CD14-positive monocyte (primary cell): ENCODE results near the gene LTBP2. TPM values are rescaled to one million over a fixed set of nuclear protein-coding genes. Genes with fewer than 3 reads are reported as not detected.

Experiments used
- DNase-seq, 3 donors: peaks; one replicate each; pipeline ENCODE4 v3.0.0-alpha.2; 2011 to 2022
- H2AFZ ChIP-seq: 2 replicates; pipeline ENCODE4 v1.6.0; 2012; ENCODE audit warnings: mild to moderate bottlenecking, low read depth, low read length, inconsistent platforms; ENCODE audit not compliant: insufficient read depth, poor library complexity, severe bottlenecking
- H3K27ac ChIP-seq, 2 donors: 1 replicate in 1 of 2; 2 replicates in 1 of 2; pipeline ENCODE4 v1.5.1; 2012 to 2013; ENCODE audit warnings: low read length in 2 of 2, control low read depth in 1 of 2, inconsistent platforms in 1 of 2, low read depth in 1 of 2, mild to moderate bottlenecking in 1 of 2
- H3K27me3 ChIP-seq, 2 donors: one replicate each; pipeline versions ENCODE4 v1.6.0 to v1.6.1; 2011 to 2013; ENCODE audit warnings: low read length in 2 of 2; ENCODE audit not compliant: control insufficient read depth in 2 of 2, insufficient read depth in 2 of 2
- H3K36me3 ChIP-seq, 2 donors: replicated peaks in 1 of 2; 1 replicate in 1 of 2; 2 replicates in 1 of 2; pipeline versions ENCODE4 v1.5.1 to v1.6.1; 2012 to 2013; ENCODE audit warnings: low read length in 2 of 2, control low read depth in 1 of 2, inconsistent platforms in 1 of 2, mild to moderate bottlenecking in 1 of 2; ENCODE audit not compliant: insufficient read depth in 2 of 2, control insufficient read depth in 1 of 2
- H3K4me1 ChIP-seq, 2 donors: 1 replicate in 1 of 2; 2 replicates in 1 of 2; pipeline versions ENCODE4 v1.5.1 to v1.6.1; 2012 to 2013; ENCODE audit warnings: low read length in 2 of 2, control low read depth in 1 of 2, inconsistent platforms in 1 of 2, mild to moderate bottlenecking in 1 of 2, moderate library complexity in 1 of 2; ENCODE audit not compliant: insufficient read depth in 2 of 2, control insufficient read depth in 1 of 2
- H3K4me2 ChIP-seq: replicated peaks from 2 replicates; pipeline ENCODE3; 2012; ENCODE audit warnings: low read length, moderate library complexity, mild to moderate bottlenecking; ENCODE audit not compliant: poor library complexity, severe bottlenecking; ENCODE audit errors: extremely low read depth
- H3K4me3 ChIP-seq, 3 experiments: fragments of 200-600 bp in 1 of 3; sonication (generic) in 1 of 3; replicated peaks in 1 of 3; 1 replicate in 2 of 3; 2 replicates in 1 of 3; pipeline ENCODE4 v1.5.1; 2011 to 2013; ENCODE audit warnings: low read length in 3 of 3, mild to moderate bottlenecking in 3 of 3, control low read depth in 2 of 3, low read depth in 2 of 3, inconsistent platforms in 1 of 3, moderate library complexity in 1 of 3
- H3K79me2 ChIP-seq: 2 replicates; pipeline ENCODE4 v1.6.0; 2012; ENCODE audit warnings: mild to moderate bottlenecking, control low read depth, inconsistent platforms, low read length, moderate library complexity; ENCODE audit not compliant: insufficient read depth
- H3K9ac ChIP-seq: 2 replicates; pipeline ENCODE4 v1.6.0; 2017; ENCODE audit warnings: low read length, mild to moderate bottlenecking; ENCODE audit not compliant: insufficient read depth, poor library complexity, severe bottlenecking
- H3K9me3 ChIP-seq, 2 donors: replicated peaks in 1 of 2; 1 replicate in 1 of 2; 2 replicates in 1 of 2; pipeline versions ENCODE4 v1.5.1 to v1.6.1; 2012 to 2013; ENCODE audit warnings: low read length in 2 of 2, control low read depth in 1 of 2; ENCODE audit not compliant: control insufficient read depth in 1 of 2, insufficient read depth in 1 of 2
- H4K20me1 ChIP-seq: 2 replicates; pipeline ENCODE4 v1.6.0; 2012; ENCODE audit warnings: mild to moderate bottlenecking, low read length, control low read depth, moderate library complexity; ENCODE audit not compliant: insufficient read depth
- H3K27ac Mint-ChIP-seq, 7 donors: one replicate each; pipeline ENCODE4 v1.8.0; 2020; ENCODE audit warnings: mild to moderate bottlenecking in 7 of 7, mixed read lengths in 7 of 7, moderate library complexity in 6 of 7, inconsistent platforms in 2 of 7
- H3K27me3 Mint-ChIP-seq, 3 donors: one replicate each; pipeline ENCODE4 v1.8.0; 2021 to 2022; ENCODE audit warnings: low read depth in 3 of 3, mild to moderate bottlenecking in 3 of 3, mixed read lengths in 3 of 3, moderate library complexity in 3 of 3, inconsistent platforms in 1 of 3
- H3K36me3 Mint-ChIP-seq, 2 donors: one replicate each; pipeline ENCODE4 v1.8.0; 2020; ENCODE audit warnings: mixed read lengths in 2 of 2, inconsistent platforms in 1 of 2, mild to moderate bottlenecking in 1 of 2
- H3K4me1 Mint-ChIP-seq: one replicate; pipeline ENCODE4 v1.8.0; 2020; ENCODE audit warnings: mild to moderate bottlenecking, mixed read lengths
- H3K4me3 Mint-ChIP-seq, 2 donors: one replicate each; pipeline ENCODE4 v1.8.0; 2020; ENCODE audit warnings: mild to moderate bottlenecking in 2 of 2, mixed read lengths in 2 of 2, moderate library complexity in 1 of 2
- H3K9me3 Mint-ChIP-seq, 7 donors: one replicate each; pipeline ENCODE4 v1.8.0; 2020 to 2022; ENCODE audit warnings: mixed read lengths in 7 of 7, mild to moderate bottlenecking in 6 of 7, moderate library complexity in 6 of 7, inconsistent platforms in 2 of 7
- CTCF ChIP-seq: fragments of 200-600 bp; IDR thresholded peaks from one replicate; pipeline ENCODE4 v1.8.0; 2022; ENCODE audit warnings: antibody characterized with exemption, mild to moderate bottlenecking
- WGBS: methylation state at CpG from one replicate; pipeline ENCODE4 v1.1.5; 2013; ENCODE audit warnings: missing lambda C conversion rate; ENCODE audit not compliant: insufficient coverage; 5-methylcytosine and 5-hydroxymethylcytosine counted together
- intact Hi-C, 2 donors: fragments of 100-400 bp; cut with micrococcal nuclease; formaldehyde crosslinking; loops; one replicate each; pipeline versions ENCODE4 v1.15.0 to v1.15.1; 2023
- polyA plus RNA-seq, 3 donors: library from polyadenylated mRNA; depleted of rRNA in 1 of 3; unstranded in 2 of 3; stranded (reverse) in 1 of 3; fragments of 300-500 nt in 2 of 3; fragments of >200 nt in 1 of 3; fragmentation: Illumina TruSeq in 2 of 3; gene quantifications; 1 replicate in 2 of 3; 2 replicates in 1 of 3; pipeline ENCODE4 v1.2.3, GENCODE V29; 2012 to 2021

LTBP2 gene
- polyA plus RNA-seq, 3 donors = 0.04 to 0.24 (median 0.11) TPM

GRCh38 chr14:74587363-74587707 lies 24.7 kb downstream of the LTBP2 start:
- Mint-ChIP-seq H3K27me3 (peaks cover 5 to 11% (median 11%) of the 10 kb centered on the region in 3 donors), H3K4me3 (no peak overlapping the region), H3K36me3 (no peaks in the 10 kb centered on the region), H3K4me1 (peaks cover 4% of the 10 kb centered on the region), H3K9me3 (no peaks in the 10 kb centered on the region), H3K27ac (peak overlapping the region in 1 of 7 donors; percentile 73)
- H3K4me1 ChIP-seq = peaks cover 3 to 4% of the 10 kb centered on the region in 2 donors
- H2AFZ ChIP-seq = no peak overlapping the region
- H3K9ac ChIP-seq = no peak overlapping the region
- WGBS = 96% methylated on average over 9 of the region's 10 CpGs
- no peak overlapping the region for H3K27ac ChIP-seq
- intact Hi-C loops = no loop called here
- TF ChIP-seq CTCF = no peak
- H4K20me1 ChIP-seq = no peaks in the 10 kb centered on the region
- H3K9me3 ChIP-seq = no peaks in the 10 kb centered on the region
- H3K27me3 ChIP-seq = no peaks in the 10 kb centered on the region
- no peak for DNase-seq
- no peaks in the 10 kb centered on the region for H3K36me3 ChIP-seq
- no peak overlapping the region for H3K4me2 ChIP-seq
- no peaks in the 10 kb centered on the region for H3K79me2 ChIP-seq
- no peak overlapping the region for H3K4me3 ChIP-seq

GRCh38 chr14:74586681-74587362 lies 25.2 kb downstream of the LTBP2 start:
- intact Hi-C loops = no loop called here
- DNase-seq = no peak
- no peaks in the 10 kb centered on the region for H4K20me1 ChIP-seq
- WGBS = 93% methylated on average over 18 of the region's 18 CpGs
- Mint-ChIP-seq H3K27me3 (peaks cover 5 to 11% (median 7%) of the 10 kb centered on the region in 3 donors), H3K4me1 (peaks cover under 1% of the 10 kb centered on the region), H3K36me3 (no peaks in the 10 kb centered on the region), H3K4me3 (no peak overlapping the region), H3K27ac (peak overlapping the region in 1 of 7 donors; percentile 73), H3K9me3 (no peaks in the 10 kb centered on the region)
- TF ChIP-seq CTCF = no peak
- H3K9me3 ChIP-seq = no peaks in the 10 kb centered on the region
- H3K9ac ChIP-seq = no peak overlapping the region
- H3K4me3 ChIP-seq = no peak overlapping the region
- no peaks in the 10 kb centered on the region for H3K27me3 ChIP-seq
- H3K79me2 ChIP-seq = no peaks in the 10 kb centered on the region
- no peak overlapping the region for H2AFZ ChIP-seq
- no peaks in the 10 kb centered on the region for H3K36me3 ChIP-seq
- no peak overlapping the region for H3K27ac ChIP-seq
- no peaks in the 10 kb centered on the region for H3K4me1 ChIP-seq
- no peak overlapping the region for H3K4me2 ChIP-seq
